ENCODE measurements around the gene MAPK9. TPM values are rescaled to one million over a fixed set of nuclear protein-coding genes. Genes with fewer than 3 reads are reported as not detected.

The MAPK9 gene
- total RNA-seq, 2 experiments from 2014 or later = 21.2 to 21.7 TPM

DNA sequence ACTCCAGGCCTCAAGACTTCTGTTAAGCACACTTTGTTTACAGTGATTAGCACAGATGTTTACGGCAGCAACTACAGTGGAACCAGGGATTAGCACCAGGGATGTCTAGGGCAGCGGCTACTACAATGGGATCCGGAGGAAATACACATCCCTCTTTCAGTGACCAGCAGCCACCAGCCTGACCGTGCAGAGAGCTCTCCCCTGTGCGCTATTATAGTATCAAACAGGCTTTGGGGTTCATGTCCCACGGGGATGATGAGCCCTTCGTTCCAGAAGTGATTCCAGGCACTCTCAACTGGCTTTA is 39.7 kb upstream of the MAPK9 start:
- ChIA-PET CTCF (interaction anchor here (1.8 kb wide), 1 partner anchor 16 kb away, joined by 5 read pairs; no protein-coding TSS in a partner anchor), POLR2A (no interaction called here)
- H3K27ac ChIP-seq (ENCODE audit: low read depth in 1 of 2, low read length in 2 of 2) = no peak overlapping the region
- intact Hi-C loops (cut with DNase I, micrococcal nuclease) = no loop called here
- DNase-seq (no peak), ATAC-seq (ENCODE audit: poor library complexity) (no peak)
- Mint-ChIP-seq H3K36me3 (ENCODE audit: low read depth) (no peaks in the 10 kb centered on the region), H3K4me3 (no peak overlapping the region), H3K9me3 (no peaks in the 10 kb centered on the region), H3K4me1 (ENCODE audit: low read depth) (no peaks in the 10 kb centered on the region), H3K27ac (no peak overlapping the region), H3K27me3 (peaks cover 28% of the 10 kb centered on the region)
- peaks cover 0 to 3% of the 10 kb centered on the region in 2 experiments for H3K9me3 ChIP-seq (ENCODE audit: control insufficient read depth in 1 of 2, insufficient read depth in 1 of 2, low read length in 2 of 2)
- no peaks in the 10 kb centered on the region for H3K36me3 ChIP-seq (ENCODE audit: insufficient read depth, low read length)
- H3K27me3 ChIP-seq (ENCODE audit: control insufficient read depth in 1 of 2, insufficient read depth in 2 of 2, low read length in 2 of 2) = peaks cover 5 to 6% of the 10 kb centered on the region in 2 experiments
- peaks cover 7% of the 10 kb centered on the region for H3K4me1 ChIP-seq (ENCODE audit: insufficient read depth, low read length)
- no peak overlapping the region for H3K4me3 ChIP-seq (ENCODE audit: low read length)
- TF ChIP-seq, protein P1, sequence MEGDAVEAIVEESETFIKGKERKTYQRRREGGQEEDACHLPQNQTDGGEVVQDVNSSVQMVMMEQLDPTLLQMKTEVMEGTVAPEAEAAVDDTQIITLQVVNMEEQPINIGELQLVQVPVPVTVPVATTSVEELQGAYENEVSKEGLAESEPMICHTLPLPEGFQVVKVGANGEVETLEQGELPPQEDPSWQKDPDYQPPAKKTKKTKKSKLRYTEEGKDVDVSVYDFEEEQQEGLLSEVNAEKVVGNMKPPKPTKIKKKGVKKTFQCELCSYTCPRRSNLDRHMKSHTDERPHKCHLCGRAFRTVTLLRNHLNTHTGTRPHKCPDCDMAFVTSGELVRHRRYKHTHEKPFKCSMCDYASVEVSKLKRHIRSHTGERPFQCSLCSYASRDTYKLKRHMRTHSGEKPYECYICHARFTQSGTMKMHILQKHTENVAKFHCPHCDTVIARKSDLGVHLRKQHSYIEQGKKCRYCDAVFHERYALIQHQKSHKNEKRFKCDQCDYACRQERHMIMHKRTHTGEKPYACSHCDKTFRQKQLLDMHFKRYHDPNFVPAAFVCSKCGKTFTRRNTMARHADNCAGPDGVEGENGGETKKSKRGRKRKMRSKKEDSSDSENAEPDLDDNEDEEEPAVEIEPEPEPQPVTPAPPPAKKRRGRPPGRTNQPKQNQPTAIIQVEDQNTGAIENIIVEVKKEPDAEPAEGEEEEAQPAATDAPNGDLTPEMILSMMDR (IDR thresholded peaks at IDR 0.05) = no peak

DNA sequence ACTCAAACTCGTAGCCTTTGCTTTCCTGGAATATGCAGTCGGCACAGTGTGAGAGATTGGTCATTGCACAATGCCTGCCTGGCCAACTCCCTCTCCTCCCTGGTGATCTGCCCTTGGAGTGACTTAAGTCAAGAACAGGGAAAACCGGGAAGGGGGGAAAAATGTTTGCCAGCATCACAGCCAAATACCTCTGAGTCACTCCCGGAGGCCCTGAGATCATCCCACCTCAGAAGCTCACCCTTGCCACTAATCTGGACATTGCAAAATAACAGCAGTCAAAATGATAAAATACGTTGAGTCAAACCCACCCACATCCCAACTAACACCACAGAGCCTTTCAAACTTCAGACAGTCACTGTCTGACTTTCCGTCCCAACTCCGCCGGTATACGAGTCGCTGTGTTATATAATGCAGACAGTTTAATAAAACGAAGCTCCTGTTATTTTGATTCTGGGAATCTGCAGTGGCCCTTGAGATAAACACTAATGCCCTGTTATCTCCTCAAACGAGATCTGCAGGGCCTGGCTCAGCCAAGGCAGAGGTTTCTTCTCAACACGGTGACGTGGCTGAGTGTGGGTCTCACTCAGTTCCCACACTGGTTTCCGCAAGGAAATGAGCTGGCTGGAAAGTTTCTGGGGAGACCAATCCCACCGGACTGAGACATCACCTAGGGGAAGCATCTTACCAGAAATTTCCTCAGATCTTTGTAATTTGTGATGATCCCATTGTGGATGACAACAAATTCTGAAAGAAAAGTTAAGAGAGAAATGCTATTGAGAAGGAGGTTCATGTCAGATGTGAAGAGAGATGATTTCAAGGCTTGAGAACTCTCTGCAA is 39.1 kb upstream of the MAPK9 start:
- H3K27ac ChIP-seq (ENCODE audit: low read depth in 1 of 2, low read length in 2 of 2) = no peak overlapping the region
- Mint-ChIP-seq H3K4me3 (no peak overlapping the region), H3K9me3 (no peaks in the 10 kb centered on the region), H3K4me1 (ENCODE audit: low read depth) (no peaks in the 10 kb centered on the region), H3K27me3 (peaks cover 28% of the 10 kb centered on the region), H3K27ac (no peak overlapping the region), H3K36me3 (ENCODE audit: low read depth) (no peaks in the 10 kb centered on the region)
- H3K9me3 ChIP-seq (ENCODE audit: control insufficient read depth in 1 of 2, insufficient read depth in 1 of 2, low read length in 2 of 2) = peaks cover 0 to 3% of the 10 kb centered on the region in 2 experiments
- ChIA-PET CTCF (interaction anchor here (1.8 kb wide), 1 partner anchor 16 kb away, joined by 5 read pairs; no protein-coding TSS in a partner anchor), POLR2A (no interaction called here)
- no peak overlapping the region for H3K4me3 ChIP-seq (ENCODE audit: low read length)
- intact Hi-C loops (cut with DNase I, micrococcal nuclease) = no loop called here
- H3K36me3 ChIP-seq (ENCODE audit: insufficient read depth, low read length) = no peaks in the 10 kb centered on the region
- H3K27me3 ChIP-seq (ENCODE audit: control insufficient read depth in 1 of 2, insufficient read depth in 2 of 2, low read length in 2 of 2) = peaks cover 5 to 6% of the 10 kb centered on the region in 2 experiments
- DNase-seq (no peak), ATAC-seq (ENCODE audit: poor library complexity) (no peak)
- TF ChIP-seq, protein P1 (IDR thresholded peaks at IDR 0.05) = no peak
- peaks cover 7% of the 10 kb centered on the region for H3K4me1 ChIP-seq (ENCODE audit: insufficient read depth, low read length)

DNA sequence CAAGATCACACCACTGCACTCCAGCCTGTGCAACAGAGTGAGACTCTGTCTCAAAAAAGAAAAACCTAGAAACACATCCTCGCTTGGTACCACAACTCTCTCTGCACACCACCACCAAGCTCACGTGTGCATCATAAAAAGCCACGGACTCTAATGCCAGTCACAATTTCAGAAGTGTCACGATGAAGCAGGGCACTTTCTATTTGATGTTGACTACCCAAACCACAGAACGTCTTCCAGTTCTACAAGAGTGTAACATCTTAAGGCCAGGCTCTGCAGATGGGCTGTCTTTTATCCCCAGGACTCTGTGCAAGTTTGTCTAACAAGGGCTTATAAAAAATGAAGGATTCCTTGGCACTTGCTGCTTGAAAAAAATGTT is 38.4 kb upstream of the MAPK9 start:
- ChIA-PET POLR2A (no interaction called here), CTCF (interaction anchor here (1.8 kb wide), 1 partner anchor 15 kb away, joined by 5 read pairs; no protein-coding TSS in a partner anchor)
- TF ChIP-seq, protein P1 (IDR thresholded peaks at IDR 0.05) = no peak
- no peak overlapping the region for H3K27ac Mint-ChIP-seq
- intact Hi-C loops (cut with DNase I, micrococcal nuclease) = no loop called here
- no peak overlapping the region for H3K4me3 Mint-ChIP-seq
- H3K4me1 Mint-ChIP-seq (ENCODE audit: low read depth) = no peaks in the 10 kb centered on the region
- H3K4me1 ChIP-seq (ENCODE audit: insufficient read depth, low read length) = peaks cover 7% of the 10 kb centered on the region
- DNase-seq (no peak), ATAC-seq (ENCODE audit: poor library complexity) (no peak)
- H3K9me3 ChIP-seq (ENCODE audit: control insufficient read depth in 1 of 2, insufficient read depth in 1 of 2, low read length in 2 of 2) = peaks cover 0 to under 1% of the 10 kb centered on the region in 2 experiments
- H3K27me3 ChIP-seq (ENCODE audit: control insufficient read depth in 1 of 2, insufficient read depth in 2 of 2, low read length in 2 of 2) = peaks cover 0 to 5% of the 10 kb centered on the region in 2 experiments
- no peaks in the 10 kb centered on the region for H3K36me3 ChIP-seq (ENCODE audit: insufficient read depth, low read length)
- no peaks in the 10 kb centered on the region for H3K36me3 Mint-ChIP-seq (ENCODE audit: low read depth)
- peaks cover 28% of the 10 kb centered on the region for H3K27me3 Mint-ChIP-seq
- no peak overlapping the region for H3K27ac ChIP-seq (ENCODE audit: low read depth in 1 of 2, low read length in 2 of 2)
- H3K9me3 Mint-ChIP-seq = no peaks in the 10 kb centered on the region
- no peak overlapping the region for H3K4me3 ChIP-seq (ENCODE audit: low read length)

Data from CD4-positive, alpha-beta T cell (primary cell).